GM20431 (cell line): ENCODE measurements around the gene SLC22A15.
"Not testable (repeated sequence)": the region's sequence is repeated elsewhere in the genome, so short reads cannot be mapped to it uniquely, and the experiment has no call there.

Source experiments
- in situ Hi-C: fragments of 300-500 bp; cut with MseI, MboI; formaldehyde crosslinking; loops from one replicate; pipeline ENCODE4 v1.15.0; 2020; ENCODE audit warnings: low sequenced_read_pairs; ENCODE audit not compliant: unreplicated experiment

The SLC22A15 gene

GRCh38 chr1:115980156-115980555 is 3.8 kb downstream of the SLC22A15 start:
- in situ Hi-C loops = loop anchor here (10.0 kb wide), 1 partner anchor 175 kb away; no protein-coding TSS in a partner anchor

- in situ Hi-C loops = loop anchor here (10.0 kb wide), 1 partner anchor 176 kb away; no protein-coding TSS in a partner anchor
Measured at GRCh38 chr1:115980998-115981993, 5.0 kb downstream of the SLC22A15 start.

- in situ Hi-C loops = loop anchor here (10.0 kb wide), 1 partner anchor 178 kb away; no protein-coding TSS in a partner anchor
Measured at GRCh38 chr1:115982400-115982799, 6.1 kb downstream of the SLC22A15 start.

GRCh38 chr1:115983584-115983983 is 7.3 kb downstream of the SLC22A15 start:
- in situ Hi-C loops = loop anchor here (10.0 kb wide), 1 partner anchor 179 kb away; no protein-coding TSS in a partner anchor

GRCh38 chr1:115987623-115988022 is 11.3 kb downstream of the SLC22A15 start:
- in situ Hi-C loops = loop anchor here (10.0 kb wide), 1 partner anchor 183 kb away; no protein-coding TSS in a partner anchor

- in situ Hi-C loops = loop anchor here (10.0 kb wide), 1 partner anchor 184 kb away; no protein-coding TSS in a partner anchor
Measured at GRCh38 chr1:115988953-115989352, 12.6 kb downstream of the SLC22A15 start.

- in situ Hi-C loops = loop anchor here (10.0 kb wide), 1 partner anchor 185 kb away; no protein-coding TSS in a partner anchor
Measured at GRCh38 chr1:115989699-115990098, 13.4 kb downstream of the SLC22A15 start.

GRCh38 chr1:115991909-115992308 is 15.6 kb downstream of the SLC22A15 start:
- in situ Hi-C loops = no loop called here

GRCh38 chr1:115997921-115998320 is 21.6 kb downstream of the SLC22A15 start:
- in situ Hi-C loops = not testable (repeated sequence)

GRCh38 chr1:116001739-116002487 is 25.6 kb downstream of the SLC22A15 start:
- in situ Hi-C loops = no loop called here

- in situ Hi-C loops = no loop called here
Measured at GRCh38 chr1:116002781-116003420, 26.6 kb downstream of the SLC22A15 start.

- in situ Hi-C loops = no loop called here
Measured at GRCh38 chr1:116003823-116004222, 27.5 kb downstream of the SLC22A15 start.

GRCh38 chr1:116006486-116006964 is 30.2 kb downstream of the SLC22A15 start:
- in situ Hi-C loops = no loop called here

GRCh38 chr1:116008656-116009390 is 32.5 kb downstream of the SLC22A15 start:
- in situ Hi-C loops = no loop called here

GRCh38 chr1:116012716-116013115 is 36.4 kb downstream of the SLC22A15 start:
- in situ Hi-C loops = no loop called here

GRCh38 chr1:116015679-116016078 is 39.4 kb downstream of the SLC22A15 start:
- in situ Hi-C loops = no loop called here

GRCh38 chr1:116018007-116018406 is 41.7 kb downstream of the SLC22A15 start:
- in situ Hi-C loops = no loop called here

- in situ Hi-C loops = no loop called here
Measured at GRCh38 chr1:116019653-116020253, 43.4 kb downstream of the SLC22A15 start.
